DMS79 (cell line): ENCODE results near the gene MYO15B.

ENCODE experiments used
- DNase-seq: peaks from one replicate; lab custom pipeline; 2025; lab: John Stamatoyannopoulos, UW

The MYO15B gene

DNA sequence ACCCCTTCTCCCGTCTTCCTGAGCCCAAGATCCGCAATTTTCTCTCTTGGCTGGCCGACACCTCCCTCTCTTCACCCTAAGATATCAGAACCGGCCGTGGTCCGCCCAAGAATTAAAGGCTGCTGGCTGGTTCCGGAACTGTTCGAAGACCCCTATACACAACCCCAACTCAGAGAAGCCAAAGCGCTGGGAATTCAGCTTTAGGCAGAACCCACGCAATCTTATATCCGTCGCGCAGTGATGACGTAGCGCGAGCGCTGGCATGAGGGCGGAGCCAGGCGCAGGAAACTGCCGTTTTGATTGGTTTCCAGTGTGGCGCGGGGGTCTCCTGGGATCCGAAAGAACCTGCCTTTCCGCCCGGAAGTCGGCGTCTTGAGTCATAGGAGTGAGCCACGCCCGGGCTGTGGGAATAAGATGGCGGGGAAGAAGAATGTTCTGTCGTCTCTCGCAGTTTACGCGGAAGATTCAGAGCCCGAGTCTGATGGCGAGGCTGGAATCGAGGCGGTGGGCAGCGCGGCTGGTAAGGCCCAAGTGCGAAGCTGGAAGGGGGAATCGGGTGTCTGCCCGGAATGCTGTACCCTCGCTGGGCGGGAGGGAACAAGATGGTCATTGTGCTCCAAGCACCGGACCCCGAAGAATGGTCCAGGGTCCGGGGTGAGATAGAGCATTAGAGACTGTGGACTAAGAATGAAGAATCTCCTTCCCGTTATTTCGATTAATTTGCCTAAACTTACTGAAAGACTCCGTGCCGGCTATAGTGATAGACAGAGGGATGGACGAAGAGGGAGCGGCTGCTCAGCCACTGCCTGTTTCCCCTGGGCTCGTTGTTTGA is 79.6 kb downstream of the MYO15B start, which contains the start of the genes RECQL5 and SAP30BP:
TSS of gene RECQL5 (minus strand) at position 196 of the 832 bp plus-strand sequence. CDS start 597 bp downstream, outside the sequence.
TSS of gene SAP30BP (plus strand) at position 380 of the 832 bp plus-strand sequence. CDS start at position 415, 35 bp downstream.
- DNase-seq, result peak; percentile 85

GRCh38 chr17:75667825-75668224 is 80.2 kb downstream of the MYO15B start:
- no peak for DNase-seq

GRCh38 chr17:75668489-75668888 is 80.9 kb downstream of the MYO15B start:
- DNase-seq, result no peak

- no peak for DNase-seq
These were observed 83.3 kb downstream of the MYO15B start for GRCh38 chr17:75670868-75671267.

DNA sequence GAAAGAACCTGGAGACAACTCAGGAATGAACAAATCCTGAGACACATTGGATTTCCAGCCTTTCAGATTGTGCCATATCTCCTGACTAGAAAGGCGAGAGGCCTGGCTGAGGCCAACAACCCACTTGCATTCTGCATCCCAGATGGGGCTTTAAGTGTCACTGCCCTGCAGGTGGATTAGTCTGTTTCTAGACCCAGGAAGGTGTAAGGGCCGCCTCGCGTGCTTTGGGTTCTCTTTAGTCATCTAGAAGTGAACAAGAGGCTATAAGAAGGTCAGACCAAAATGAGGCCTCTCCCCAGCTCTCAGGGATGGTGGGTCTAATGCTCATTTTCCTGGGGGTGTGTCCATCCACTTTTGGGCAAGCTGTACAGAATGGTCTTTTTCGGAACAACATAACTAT is 84.4 kb downstream of the MYO15B start:
- no peak for DNase-seq

DNA sequence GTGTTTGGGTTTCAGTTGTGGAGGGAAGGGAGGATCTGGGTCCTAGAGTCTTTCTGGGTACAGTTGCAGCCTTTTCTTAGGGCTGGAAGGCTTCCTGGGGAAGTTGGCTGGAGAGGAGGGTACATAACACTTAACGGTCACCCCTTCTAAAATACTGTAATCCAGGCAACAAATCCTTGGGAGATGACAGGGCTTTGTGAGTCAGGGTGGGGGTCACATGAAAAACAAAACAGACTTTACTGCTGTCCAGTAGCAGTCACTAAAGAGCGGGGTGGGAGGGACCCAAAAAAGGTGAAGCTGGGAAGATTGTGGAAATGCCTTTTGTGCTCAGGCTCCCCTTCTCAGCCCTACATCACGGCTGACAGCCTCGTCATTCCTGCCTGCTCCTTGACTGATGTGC is 85.9 kb downstream of the MYO15B start:
- DNase-seq, result no peak
